Progenitor cell of endocrine pancreas (in vitro differentiated cells): Measurements from ENCODE around the gene ARHGEF26. TPM values are rescaled to one million over a fixed set of nuclear protein-coding genes. Genes with fewer than 3 reads are reported as not detected.

ENCODE experiments used
- DNase-seq: peaks from one replicate; pipeline ENCODE4 v3.0.0; 2021; ENCODE audit warnings: low spot score; ENCODE audit not compliant: unreplicated experiment
- H3K27ac Mint-ChIP-seq: 2 replicates; pipeline ENCODE4 v1.8.0; 2021; ENCODE audit warnings: mild to moderate bottlenecking, moderate library complexity, mixed read lengths
- H3K27me3 Mint-ChIP-seq: 2 replicates; pipeline ENCODE4 v1.8.0; 2021; ENCODE audit warnings: mixed read lengths
- H3K36me3 Mint-ChIP-seq: 2 replicates; pipeline ENCODE4 v1.8.0; 2022; ENCODE audit warnings: mixed read lengths; ENCODE audit not compliant: insufficient read depth
- H3K4me1 Mint-ChIP-seq: 2 replicates; pipeline ENCODE4 v1.8.0; 2021; ENCODE audit warnings: low read depth, mixed read lengths
- H3K4me3 Mint-ChIP-seq: 2 replicates; pipeline ENCODE4 v1.8.0; 2021; ENCODE audit warnings: low read depth, mild to moderate bottlenecking, moderate library complexity, mixed read lengths
- H3K9me3 Mint-ChIP-seq: 2 replicates; pipeline ENCODE4 v1.8.0; 2021; ENCODE audit warnings: low read depth, mixed read lengths
- CTCF ChIP-seq: fragments of 200-600 bp; sonication (generic); IDR thresholded peaks from one replicate; pipeline ENCODE4 v1.5.0; 2021; ENCODE audit warnings: antibody characterized with exemption, mild to moderate bottlenecking; ENCODE audit not compliant: unreplicated experiment
- total RNA-seq: library from RNA; stranded (reverse); gene quantifications from 2 replicates; pipeline ENCODE4 v1.2.1, GENCODE V29; 2021

The ARHGEF26 gene
- total RNA-seq, 1 donor from 2014 or later: 10.0 TPM

GRCh38 chr3:154169796-154170110 is 48.6 kb downstream of the ARHGEF26 start:
- H3K36me3 Mint-ChIP-seq: no peaks in the 10 kb centered on the region
- H3K9me3 Mint-ChIP-seq: no peaks in the 10 kb centered on the region
- no peak for TF ChIP-seq CTCF
- DNase-seq: no peak
- no peaks in the 10 kb centered on the region for H3K27me3 Mint-ChIP-seq
- H3K4me3 Mint-ChIP-seq: no peak overlapping the region
- H3K4me1 Mint-ChIP-seq: peaks cover 16% of the 10 kb centered on the region
- H3K27ac Mint-ChIP-seq: peak overlapping the region; percentile 33

- Mint-ChIP-seq H3K9me3 (no peaks in the 10 kb centered on the region), H3K4me1 (peaks cover 12% of the 10 kb centered on the region), H3K27me3 (no peaks in the 10 kb centered on the region), H3K27ac (no peak overlapping the region), H3K4me3 (no peak overlapping the region), H3K36me3 (no peaks in the 10 kb centered on the region)
- DNase-seq: no peak
- TF ChIP-seq CTCF: no peak
These were observed 49.1 kb downstream of the ARHGEF26 start for GRCh38 chr3:154170300-154170699.

GRCh38 chr3:154175041-154175440 is 53.9 kb downstream of the ARHGEF26 start:
- H3K27me3 Mint-ChIP-seq: no peaks in the 10 kb centered on the region
- H3K27ac Mint-ChIP-seq: no peak overlapping the region
- H3K36me3 Mint-ChIP-seq: no peaks in the 10 kb centered on the region
- no peaks in the 10 kb centered on the region for H3K4me1 Mint-ChIP-seq
- DNase-seq: no peak
- TF ChIP-seq CTCF: no peak
- no peak overlapping the region for H3K4me3 Mint-ChIP-seq
- no peaks in the 10 kb centered on the region for H3K9me3 Mint-ChIP-seq

DNA sequence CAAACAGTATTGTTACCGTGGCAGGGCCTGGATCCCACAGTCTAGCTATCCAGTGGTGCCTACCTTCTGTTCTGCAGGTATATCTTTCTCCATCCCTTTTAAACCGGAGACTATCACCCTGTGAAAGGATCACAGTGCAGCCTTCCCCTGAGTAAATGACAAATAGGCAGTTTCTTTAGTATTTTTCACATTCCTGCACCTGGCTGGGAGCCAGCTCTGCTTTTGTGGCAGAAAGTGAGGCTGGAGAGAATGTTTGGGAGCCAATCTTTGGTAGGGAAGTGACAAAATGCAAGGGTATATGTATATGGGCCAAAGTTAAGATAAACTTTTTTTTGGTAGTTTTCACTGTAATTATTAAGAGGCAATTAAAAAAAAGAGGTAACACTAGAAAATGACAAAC is 54.8 kb downstream of the ARHGEF26 start:
- no peak overlapping the region for H3K27ac Mint-ChIP-seq
- no peak for TF ChIP-seq CTCF

GRCh38 chr3:154177406-154177805 is 56.2 kb downstream of the ARHGEF26 start:
- Mint-ChIP-seq H3K4me1 (peaks cover 8% of the 10 kb centered on the region), H3K27ac (no peak overlapping the region), H3K36me3 (no peaks in the 10 kb centered on the region), H3K4me3 (no peak overlapping the region), H3K27me3 (no peaks in the 10 kb centered on the region), H3K9me3 (no peaks in the 10 kb centered on the region)
- no peak for TF ChIP-seq CTCF
- no peak for DNase-seq

More for the DNA sequence above, 54.8 kb downstream of the ARHGEF26 start:
- no peak for DNase-seq
- Mint-ChIP-seq H3K4me1 (no peaks in the 10 kb centered on the region), H3K36me3 (no peaks in the 10 kb centered on the region), H3K27me3 (no peaks in the 10 kb centered on the region), H3K9me3 (no peaks in the 10 kb centered on the region), H3K4me3 (no peak overlapping the region)
